Neutrophil (primary cell): Measurements from ENCODE around the gene MRPL32.

Source experiments
- H3K27ac ChIP-seq: fragments of 200-600 bp; sonication (generic); 2 replicates; pipeline ENCODE4 v1.5.1; 2016; ENCODE audit warnings: mild to moderate bottlenecking, moderate library complexity
- H3K27me3 ChIP-seq: fragments of 200-600 bp; sonication (generic); 2 replicates; pipeline ENCODE4 v1.6.0; 2016; ENCODE audit warnings: mild to moderate bottlenecking
- H3K36me3 ChIP-seq: fragments of 200-600 bp; sonication (generic); 2 replicates; pipeline ENCODE4 v1.5.1; 2017
- H3K4me1 ChIP-seq, 2 experiments: fragments of 200-600 bp in 1 of 2; sonication (generic) in 1 of 2; 1 replicate in 1 of 2; 2 replicates in 1 of 2; pipeline versions ENCODE4 v1.5.1 to v1.6.1; 2013 to 2016; ENCODE audit warnings: low read depth in 1 of 2, low read length in 1 of 2, mild to moderate bottlenecking in 1 of 2, moderate library complexity in 1 of 2; ENCODE audit not compliant: control insufficient read depth in 1 of 2, insufficient read depth in 1 of 2
- H3K4me3 ChIP-seq, 2 experiments: fragments of 200-600 bp in 1 of 2; sonication (generic) in 1 of 2; 1 replicate in 1 of 2; 2 replicates in 1 of 2; pipeline ENCODE4 v1.5.1; 2013 to 2016; ENCODE audit warnings: low read depth in 1 of 2, low read length in 1 of 2, mild to moderate bottlenecking in 1 of 2, moderate library complexity in 1 of 2
- H3K9me3 ChIP-seq: fragments of 200-600 bp; sonication (generic); 2 replicates; pipeline ENCODE4 v1.5.1; 2016
- TF ChIP-seq, protein P1 (sequence below): fragments of 200-600 bp; sonication (generic); IDR thresholded peaks from 2 replicates; pipeline ENCODE4 v1.5.1; 2016; ENCODE audit warnings: antibody characterized with exemption

Gene MRPL32

DNA sequence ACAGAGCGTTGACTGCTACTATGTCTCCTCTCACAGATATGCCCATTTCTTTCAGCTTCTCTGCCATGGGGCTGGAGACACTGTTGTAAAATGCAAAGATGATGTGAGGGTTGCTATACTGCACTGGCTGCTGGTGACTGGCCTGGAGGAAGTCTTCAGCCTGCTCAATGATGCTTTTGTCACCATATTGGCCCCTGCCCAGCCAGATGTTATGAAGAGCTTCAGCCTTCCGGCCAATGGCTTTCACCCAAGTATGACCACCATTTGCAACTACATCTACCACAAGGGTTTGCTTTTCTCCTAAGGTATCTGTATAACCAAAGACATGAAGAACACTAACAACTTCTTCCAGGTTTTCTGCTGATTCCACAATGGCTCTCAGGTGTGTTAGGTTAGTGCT, 21.9 kb upstream of the MRPL32 start:
- Histone ChIP-seq H3K27ac (peak overlapping the region; percentile 81), H3K9me3 (no peaks in the 10 kb centered on the region), H3K4me1 (peaks cover 70 to 74% of the 10 kb centered on the region in 2 experiments), H3K4me3 (peak overlapping the region in 1 of 2 experiments; percentile 79), H3K36me3 (no peaks in the 10 kb centered on the region), H3K27me3 (no peaks in the 10 kb centered on the region)
- TF ChIP-seq, protein P1, sequence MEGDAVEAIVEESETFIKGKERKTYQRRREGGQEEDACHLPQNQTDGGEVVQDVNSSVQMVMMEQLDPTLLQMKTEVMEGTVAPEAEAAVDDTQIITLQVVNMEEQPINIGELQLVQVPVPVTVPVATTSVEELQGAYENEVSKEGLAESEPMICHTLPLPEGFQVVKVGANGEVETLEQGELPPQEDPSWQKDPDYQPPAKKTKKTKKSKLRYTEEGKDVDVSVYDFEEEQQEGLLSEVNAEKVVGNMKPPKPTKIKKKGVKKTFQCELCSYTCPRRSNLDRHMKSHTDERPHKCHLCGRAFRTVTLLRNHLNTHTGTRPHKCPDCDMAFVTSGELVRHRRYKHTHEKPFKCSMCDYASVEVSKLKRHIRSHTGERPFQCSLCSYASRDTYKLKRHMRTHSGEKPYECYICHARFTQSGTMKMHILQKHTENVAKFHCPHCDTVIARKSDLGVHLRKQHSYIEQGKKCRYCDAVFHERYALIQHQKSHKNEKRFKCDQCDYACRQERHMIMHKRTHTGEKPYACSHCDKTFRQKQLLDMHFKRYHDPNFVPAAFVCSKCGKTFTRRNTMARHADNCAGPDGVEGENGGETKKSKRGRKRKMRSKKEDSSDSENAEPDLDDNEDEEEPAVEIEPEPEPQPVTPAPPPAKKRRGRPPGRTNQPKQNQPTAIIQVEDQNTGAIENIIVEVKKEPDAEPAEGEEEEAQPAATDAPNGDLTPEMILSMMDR, result no peak

DNA sequence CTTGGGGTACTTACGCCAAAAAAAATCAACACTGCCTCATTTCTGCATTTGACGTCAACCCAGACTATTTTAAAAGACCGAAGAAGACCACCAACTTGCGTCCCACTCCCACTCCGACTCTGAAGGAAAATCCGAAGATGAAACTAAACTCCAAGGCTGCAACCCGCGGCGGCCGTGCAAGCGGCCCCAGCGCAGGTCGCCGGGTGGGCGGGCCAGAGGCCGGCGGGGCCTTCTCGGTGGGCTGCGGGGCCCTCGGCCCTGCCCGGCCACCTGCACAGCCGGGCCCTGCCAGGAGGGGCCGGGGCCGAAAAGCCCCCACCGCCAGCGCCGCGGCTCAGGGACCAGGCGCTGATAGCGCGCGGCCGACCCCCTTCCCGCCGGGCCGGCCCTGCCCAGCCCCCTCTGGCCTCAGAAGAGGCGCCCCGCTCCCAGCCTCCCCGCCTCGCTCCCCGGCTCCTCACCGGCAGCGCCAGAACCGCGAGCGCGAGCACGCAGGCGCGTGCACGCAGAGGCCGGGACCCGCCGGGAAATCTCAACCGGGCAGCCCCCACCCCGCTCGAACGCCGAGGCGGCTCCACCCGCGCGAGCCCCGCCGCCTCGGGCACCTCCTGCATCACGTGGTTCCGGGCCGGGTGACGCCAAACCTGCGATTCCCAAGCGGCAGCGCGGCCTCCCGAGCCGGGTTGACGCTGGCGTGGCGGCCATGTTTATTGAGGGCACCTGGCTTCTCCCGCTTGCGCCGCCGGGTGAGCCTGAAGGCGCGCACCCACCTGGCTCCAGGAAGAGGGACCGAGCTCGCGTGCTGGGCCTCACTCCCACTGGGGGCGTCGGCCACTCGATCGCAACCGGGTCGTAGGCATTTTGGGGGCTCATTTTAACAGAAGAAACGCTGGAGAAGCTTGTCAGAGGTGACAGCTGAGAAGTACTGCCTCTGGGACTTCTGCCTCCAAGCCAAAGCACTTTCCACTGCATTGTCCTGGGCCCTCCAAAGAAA, 20.4 kb upstream of the MRPL32 start, which contains the start of gene C7orf25:
Gene C7orf25, minus strand, starts transcription at position 617 of the 994 bp plus-strand sequence. CDS start 1,170 bp downstream, outside the sequence.
- H3K27ac ChIP-seq, result peak within 1 kb of the TSS; percentile 81
- TF ChIP-seq, protein P1, result peak; percentile 51
- peaks cover 12% of the 10 kb centered on the region for H3K36me3 ChIP-seq
- H3K4me3 ChIP-seq, result peak within 1 kb of the TSS; percentile 79 to 88
- H3K4me1 ChIP-seq, result peaks cover 57 to 61% of the 10 kb centered on the region in 2 experiments
- no peaks in the 10 kb centered on the region for H3K9me3 ChIP-seq
- no peaks in the 10 kb centered on the region for H3K27me3 ChIP-seq

DNA sequence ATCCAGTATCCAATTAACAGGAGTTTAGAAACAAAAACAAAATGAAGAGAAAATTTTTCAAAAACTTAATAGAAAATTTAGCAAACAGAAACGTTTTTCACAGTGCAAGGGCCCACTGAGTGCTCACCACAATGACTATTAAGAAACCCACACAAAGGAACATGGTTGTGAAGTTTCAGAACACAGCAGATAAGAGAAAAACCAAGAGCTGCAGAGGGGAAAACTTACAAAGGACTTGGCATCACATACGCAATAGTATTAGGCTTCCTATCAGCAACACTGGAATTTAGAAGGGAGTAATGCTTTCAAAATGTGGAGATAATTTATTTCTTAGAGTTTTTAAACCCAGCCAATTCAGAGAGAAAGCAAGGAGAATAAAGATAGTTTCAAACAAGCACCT, 18.6 kb upstream of the MRPL32 start:
- TF ChIP-seq, protein P1, result no peak
- peaks cover 38 to 43% of the 10 kb centered on the region in 2 experiments for H3K4me1 ChIP-seq
- no peaks in the 10 kb centered on the region for H3K9me3 ChIP-seq
- no peak overlapping the region for H3K4me3 ChIP-seq
- peaks cover 25% of the 10 kb centered on the region for H3K36me3 ChIP-seq
- no peak overlapping the region for H3K27ac ChIP-seq
- no peaks in the 10 kb centered on the region for H3K27me3 ChIP-seq

DNA sequence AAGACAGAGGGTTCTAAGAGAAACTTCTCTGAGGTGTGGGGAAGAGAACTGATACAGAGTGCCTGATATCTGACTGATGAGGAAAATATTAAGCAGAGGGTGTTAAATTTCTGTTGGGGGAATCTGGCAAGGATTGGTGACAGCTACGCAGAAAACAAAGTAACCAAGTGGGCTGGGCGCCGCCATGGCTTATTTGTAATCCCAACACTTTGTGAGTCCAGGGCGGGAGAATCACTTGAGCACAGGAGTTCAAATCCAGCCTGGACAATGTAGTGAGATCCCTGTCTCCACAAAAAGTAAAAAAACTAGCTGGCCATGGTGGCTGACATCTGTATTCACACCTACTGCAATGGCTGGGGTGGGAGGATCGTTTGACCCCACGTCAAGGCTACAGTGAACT, 18.2 kb upstream of the MRPL32 start:
- peaks cover 30% of the 10 kb centered on the region for H3K36me3 ChIP-seq
- H3K27me3 ChIP-seq, result no peaks in the 10 kb centered on the region
- H3K4me3 ChIP-seq, result no peak overlapping the region
- H3K9me3 ChIP-seq, result no peaks in the 10 kb centered on the region
- TF ChIP-seq, protein P1, result no peak
- peaks cover 34 to 38% of the 10 kb centered on the region in 2 experiments for H3K4me1 ChIP-seq
- H3K27ac ChIP-seq, result no peak overlapping the region

DNA sequence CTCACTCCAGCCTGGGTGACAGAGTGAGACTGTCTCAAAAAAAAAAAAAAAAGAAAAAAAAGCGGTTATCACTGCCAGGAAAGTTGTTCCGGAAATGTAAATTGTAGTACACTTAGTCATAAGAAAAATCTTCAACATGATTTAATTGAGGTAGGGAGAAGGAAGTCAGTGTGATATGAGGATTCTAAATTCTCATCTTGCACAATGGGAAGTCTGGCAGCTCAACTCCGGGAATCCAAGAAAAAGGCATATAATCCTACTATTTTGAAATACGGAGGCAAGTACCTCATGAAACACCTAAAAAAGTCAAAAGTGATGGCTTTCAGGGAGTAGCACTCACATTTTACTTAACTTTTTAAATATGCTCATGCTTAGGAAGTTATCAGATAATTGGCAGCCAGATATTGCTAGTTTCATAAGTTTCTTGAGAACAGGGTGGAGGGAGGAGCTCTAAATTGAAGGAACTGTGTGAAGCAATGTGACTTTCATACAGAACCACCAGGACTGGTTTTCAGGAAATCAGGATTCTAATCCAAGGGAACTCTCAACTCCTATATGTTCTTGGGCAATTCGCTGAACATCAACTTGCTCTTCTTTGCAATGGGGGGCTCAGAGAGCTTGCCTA, 17.6 kb upstream of the MRPL32 start:
- Histone ChIP-seq H3K9me3 (no peaks in the 10 kb centered on the region), H3K36me3 (peaks cover 35% of the 10 kb centered on the region), H3K4me1 (peaks cover 29 to 33% of the 10 kb centered on the region in 2 experiments), H3K27ac (no peak overlapping the region), H3K4me3 (no peak overlapping the region), H3K27me3 (no peaks in the 10 kb centered on the region)
- TF ChIP-seq, protein P1, result no peak
